ENCODE data around the gene PDZD7.
A peak's percentile ranks its signal among the peaks of the same experiment; 100 is the strongest.

Gene PDZD7

DNA sequence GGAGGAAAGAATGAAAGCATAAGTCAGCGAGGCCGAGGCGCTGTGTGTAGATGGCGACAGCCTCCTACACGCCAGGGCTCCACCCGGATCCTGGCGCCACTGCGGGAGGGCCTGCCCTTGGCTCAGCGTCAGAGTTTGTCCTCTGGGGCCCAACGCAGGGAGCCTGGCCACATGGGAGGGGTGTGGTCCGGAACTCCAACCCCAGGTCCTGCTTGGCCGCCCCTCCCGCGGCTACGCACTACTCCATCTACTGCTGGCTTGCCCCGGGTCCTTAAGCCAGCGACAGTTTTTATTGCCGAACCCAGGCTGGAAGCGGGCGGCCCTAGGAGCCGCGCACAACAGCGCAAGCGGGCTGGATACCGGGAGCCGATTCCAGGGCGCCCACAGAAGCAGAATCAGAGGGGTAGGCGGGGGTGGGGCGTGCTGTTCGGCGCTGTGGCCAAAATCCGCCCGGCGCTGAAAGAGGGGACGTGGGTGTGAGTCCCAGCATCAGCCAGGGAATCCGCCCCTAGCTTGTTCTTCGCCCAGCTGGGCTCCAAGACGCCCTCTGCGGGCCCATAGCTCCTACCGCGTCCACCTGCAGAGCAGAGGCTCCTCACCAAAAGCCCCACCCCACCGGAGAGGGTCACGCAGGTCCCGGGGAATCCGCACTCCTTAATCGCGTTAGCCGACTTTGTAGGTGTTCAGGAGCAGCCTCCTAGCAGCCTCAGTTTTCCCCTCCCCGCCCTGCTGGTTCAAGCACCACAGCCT lies 35.4 kb upstream of the PDZD7 start (continued):
- no peak for TF ChIP-seq ZNF747 (tag by site-specific recombination; IDR thresholded peaks at IDR 0.05)
- TF ChIP-seq ZFHX2 (tag by site-specific recombination; conservative IDR thresholded peaks at IDR 0.05), result peak; percentile 97
- TF ChIP-seq ZNF274 (IDR thresholded peaks at IDR 0.05; ENCODE audit: low read length), result no peak
- TF ChIP-seq ZNF274 (tag by site-specific recombination; IDR thresholded peaks at IDR 0.05; ENCODE audit: borderline replicate concordance), result no peak
- TF ChIP-seq, protein P1, sequence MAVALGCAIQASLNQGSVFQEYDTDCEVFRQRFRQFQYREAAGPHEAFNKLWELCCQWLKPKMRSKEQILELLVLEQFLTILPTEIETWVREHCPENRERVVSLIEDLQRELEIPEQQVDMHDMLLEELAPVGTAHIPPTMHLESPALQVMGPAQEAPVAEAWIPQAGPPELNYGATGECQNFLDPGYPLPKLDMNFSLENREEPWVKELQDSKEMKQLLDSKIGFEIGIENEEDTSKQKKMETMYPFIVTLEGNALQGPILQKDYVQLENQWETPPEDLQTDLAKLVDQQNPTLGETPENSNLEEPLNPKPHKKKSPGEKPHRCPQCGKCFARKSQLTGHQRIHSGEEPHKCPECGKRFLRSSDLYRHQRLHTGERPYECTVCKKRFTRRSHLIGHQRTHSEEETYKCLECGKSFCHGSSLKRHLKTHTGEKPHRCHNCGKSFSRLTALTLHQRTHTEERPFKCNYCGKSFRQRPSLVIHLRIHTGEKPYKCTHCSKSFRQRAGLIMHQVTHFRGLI (tag by site-specific recombination; IDR thresholded peaks at IDR 0.05), result 0 out of 2 replicates have a peak, but pooled peaks have one; percentile 35
- peak; percentile 64; the same call in 1 of the 2 replicates for TF ChIP-seq ZNF366 (tag by site-specific recombination; conservative IDR thresholded peaks at IDR 0.05)
- TF ChIP-seq ZNF510 (tag by site-specific recombination; IDR thresholded peaks at IDR 0.05; ENCODE audit: insufficient replicate concordance), result no peak
- no peak for TF ChIP-seq ZNF670 (tag by site-specific recombination; IDR thresholded peaks at IDR 0.05; ENCODE audit: low read depth)
- TF ChIP-seq ZNF121 (tag by site-specific recombination; IDR thresholded peaks at IDR 0.05), result no peak; the same call in 1 of the 2 replicates
- no peak for TF ChIP-seq ZNF23 (tag by site-specific recombination; IDR thresholded peaks at IDR 0.05; ENCODE audit: borderline replicate concordance)
- TF ChIP-seq, protein P2, sequence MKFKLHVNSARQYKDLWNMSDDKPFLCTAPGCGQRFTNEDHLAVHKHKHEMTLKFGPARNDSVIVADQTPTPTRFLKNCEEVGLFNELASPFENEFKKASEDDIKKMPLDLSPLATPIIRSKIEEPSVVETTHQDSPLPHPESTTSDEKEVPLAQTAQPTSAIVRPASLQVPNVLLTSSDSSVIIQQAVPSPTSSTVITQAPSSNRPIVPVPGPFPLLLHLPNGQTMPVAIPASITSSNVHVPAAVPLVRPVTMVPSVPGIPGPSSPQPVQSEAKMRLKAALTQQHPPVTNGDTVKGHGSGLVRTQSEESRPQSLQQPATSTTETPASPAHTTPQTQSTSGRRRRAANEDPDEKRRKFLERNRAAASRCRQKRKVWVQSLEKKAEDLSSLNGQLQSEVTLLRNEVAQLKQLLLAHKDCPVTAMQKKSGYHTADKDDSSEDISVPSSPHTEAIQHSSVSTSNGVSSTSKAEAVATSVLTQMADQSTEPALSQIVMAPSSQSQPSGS (tag by site-specific recombination; IDR thresholded peaks at IDR 0.05; ENCODE audit: low read depth), result no peak
- TF ChIP-seq, protein P3, sequence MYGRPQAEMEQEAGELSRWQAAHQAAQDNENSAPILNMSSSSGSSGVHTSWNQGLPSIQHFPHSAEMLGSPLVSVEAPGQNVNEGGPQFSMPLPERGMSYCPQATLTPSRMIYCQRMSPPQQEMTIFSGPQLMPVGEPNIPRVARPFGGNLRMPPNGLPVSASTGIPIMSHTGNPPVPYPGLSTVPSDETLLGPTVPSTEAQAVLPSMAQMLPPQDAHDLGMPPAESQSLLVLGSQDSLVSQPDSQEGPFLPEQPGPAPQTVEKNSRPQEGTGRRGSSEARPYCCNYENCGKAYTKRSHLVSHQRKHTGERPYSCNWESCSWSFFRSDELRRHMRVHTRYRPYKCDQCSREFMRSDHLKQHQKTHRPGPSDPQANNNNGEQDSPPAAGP (tag by site-specific recombination; IDR thresholded peaks at IDR 0.05), result peak; percentile 40; the same call in 1 of the 2 replicates
- TF ChIP-seq, protein P4, sequence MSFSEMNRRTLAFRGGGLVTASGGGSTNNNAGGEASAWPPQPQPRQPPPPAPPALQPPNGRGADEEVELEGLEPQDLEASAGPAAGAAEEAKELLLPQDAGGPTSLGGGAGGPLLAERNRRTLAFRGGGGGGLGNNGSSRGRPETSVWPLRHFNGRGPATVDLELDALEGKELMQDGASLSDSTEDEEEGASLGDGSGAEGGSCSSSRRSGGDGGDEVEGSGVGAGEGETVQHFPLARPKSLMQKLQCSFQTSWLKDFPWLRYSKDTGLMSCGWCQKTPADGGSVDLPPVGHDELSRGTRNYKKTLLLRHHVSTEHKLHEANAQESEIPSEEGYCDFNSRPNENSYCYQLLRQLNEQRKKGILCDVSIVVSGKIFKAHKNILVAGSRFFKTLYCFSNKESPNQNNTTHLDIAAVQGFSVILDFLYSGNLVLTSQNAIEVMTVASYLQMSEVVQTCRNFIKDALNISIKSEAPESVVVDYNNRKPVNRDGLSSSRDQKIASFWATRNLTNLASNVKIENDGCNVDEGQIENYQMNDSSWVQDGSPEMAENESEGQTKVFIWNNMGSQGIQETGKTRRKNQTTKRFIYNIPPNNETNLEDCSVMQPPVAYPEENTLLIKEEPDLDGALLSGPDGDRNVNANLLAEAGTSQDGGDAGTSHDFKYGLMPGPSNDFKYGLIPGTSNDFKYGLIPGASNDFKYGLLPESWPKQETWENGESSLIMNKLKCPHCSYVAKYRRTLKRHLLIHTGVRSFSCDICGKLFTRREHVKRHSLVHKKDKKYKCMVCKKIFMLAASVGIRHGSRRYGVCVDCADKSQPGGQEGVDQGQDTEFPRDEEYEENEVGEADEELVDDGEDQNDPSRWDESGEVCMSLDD (tag by site-specific recombination; IDR thresholded peaks at IDR 0.05), result peak; percentile 59
- TF ChIP-seq, protein P5, sequence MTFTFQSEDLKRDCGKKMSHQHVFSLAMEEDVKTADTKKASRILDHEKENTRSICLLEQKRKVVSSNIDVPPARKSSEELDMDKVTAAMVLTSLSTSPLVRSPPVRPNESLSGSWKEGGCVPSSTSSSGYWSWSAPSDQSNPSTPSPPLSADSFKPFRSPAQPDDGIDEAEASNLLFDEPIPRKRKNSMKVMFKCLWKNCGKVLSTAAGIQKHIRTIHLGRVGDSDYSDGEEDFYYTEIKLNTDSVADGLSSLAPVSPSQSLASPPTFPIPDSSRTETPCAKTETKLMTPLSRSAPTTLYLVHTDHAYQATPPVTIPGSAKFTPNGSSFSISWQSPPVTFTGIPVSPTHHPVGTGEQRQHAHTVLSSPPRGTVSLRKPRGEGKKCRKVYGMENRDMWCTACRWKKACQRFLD (tag by site-specific recombination; IDR thresholded peaks at IDR 0.05), result no peak
- peak; percentile 92 for TF ChIP-seq KLF7 (tag by site-specific recombination; IDR thresholded peaks at IDR 0.05; ENCODE audit: borderline replicate concordance)
- TF ChIP-seq ZSCAN16 (tag by site-specific recombination; IDR thresholded peaks at IDR 0.05), result no peak
- TF ChIP-seq, protein P6, sequence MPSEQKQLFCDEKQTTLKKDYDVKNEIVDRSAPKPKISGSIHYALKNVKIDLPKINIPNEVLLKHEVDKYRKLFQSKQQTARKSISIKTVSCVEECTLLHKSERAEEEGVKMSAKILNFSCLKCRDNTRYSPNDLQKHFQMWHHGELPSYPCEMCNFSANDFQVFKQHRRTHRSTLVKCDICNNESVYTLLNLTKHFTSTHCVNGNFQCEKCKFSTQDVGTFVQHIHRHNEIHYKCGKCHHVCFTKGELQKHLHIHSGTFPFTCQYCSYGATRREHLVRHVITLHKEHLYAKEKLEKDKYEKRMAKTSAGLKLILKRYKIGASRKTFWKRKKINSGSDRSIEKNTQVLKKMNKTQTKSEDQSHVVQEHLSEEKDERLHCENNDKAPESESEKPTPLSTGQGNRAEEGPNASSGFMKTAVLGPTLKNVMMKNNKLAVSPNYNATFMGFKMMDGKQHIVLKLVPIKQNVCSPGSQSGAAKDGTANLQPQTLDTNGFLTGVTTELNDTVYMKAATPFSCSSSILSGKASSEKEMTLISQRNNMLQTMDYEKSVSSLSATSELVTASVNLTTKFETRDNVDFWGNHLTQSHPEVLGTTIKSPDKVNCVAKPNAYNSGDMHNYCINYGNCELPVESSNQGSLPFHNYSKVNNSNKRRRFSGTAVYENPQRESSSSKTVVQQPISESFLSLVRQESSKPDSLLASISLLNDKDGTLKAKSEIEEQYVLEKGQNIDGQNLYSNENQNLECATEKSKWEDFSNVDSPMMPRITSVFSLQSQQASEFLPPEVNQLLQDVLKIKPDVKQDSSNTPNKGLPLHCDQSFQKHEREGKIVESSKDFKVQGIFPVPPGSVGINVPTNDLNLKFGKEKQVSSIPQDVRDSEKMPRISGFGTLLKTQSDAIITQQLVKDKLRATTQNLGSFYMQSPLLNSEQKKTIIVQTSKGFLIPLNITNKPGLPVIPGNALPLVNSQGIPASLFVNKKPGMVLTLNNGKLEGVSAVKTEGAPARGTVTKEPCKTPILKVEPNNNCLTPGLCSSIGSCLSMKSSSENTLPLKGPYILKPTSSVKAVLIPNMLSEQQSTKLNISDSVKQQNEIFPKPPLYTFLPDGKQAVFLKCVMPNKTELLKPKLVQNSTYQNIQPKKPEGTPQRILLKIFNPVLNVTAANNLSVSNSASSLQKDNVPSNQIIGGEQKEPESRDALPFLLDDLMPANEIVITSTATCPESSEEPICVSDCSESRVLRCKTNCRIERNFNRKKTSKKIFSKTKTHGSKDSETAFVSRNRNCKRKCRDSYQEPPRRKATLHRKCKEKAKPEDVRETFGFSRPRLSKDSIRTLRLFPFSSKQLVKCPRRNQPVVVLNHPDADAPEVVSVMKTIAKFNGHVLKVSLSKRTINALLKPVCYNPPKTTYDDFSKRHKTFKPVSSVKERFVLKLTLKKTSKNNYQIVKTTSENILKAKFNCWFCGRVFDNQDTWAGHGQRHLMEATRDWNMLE (tag by site-specific recombination; conservative IDR thresholded peaks at IDR 0.05; ENCODE audit: low read depth), result peak; percentile 14; the same call in 1 of the 2 replicates
- TF ChIP-seq ZNF433 (tag by site-specific recombination; IDR thresholded peaks at IDR 0.05; ENCODE audit: low read depth), result no peak
- peak; percentile 89 for TF ChIP-seq ZEB2 (tag by site-specific recombination; IDR thresholded peaks at IDR 0.05)
- TF ChIP-seq HOXC10 (CRISPR knock-in tag; IDR thresholded peaks at IDR 0.05), result no peak
- TF ChIP-seq, protein P7, sequence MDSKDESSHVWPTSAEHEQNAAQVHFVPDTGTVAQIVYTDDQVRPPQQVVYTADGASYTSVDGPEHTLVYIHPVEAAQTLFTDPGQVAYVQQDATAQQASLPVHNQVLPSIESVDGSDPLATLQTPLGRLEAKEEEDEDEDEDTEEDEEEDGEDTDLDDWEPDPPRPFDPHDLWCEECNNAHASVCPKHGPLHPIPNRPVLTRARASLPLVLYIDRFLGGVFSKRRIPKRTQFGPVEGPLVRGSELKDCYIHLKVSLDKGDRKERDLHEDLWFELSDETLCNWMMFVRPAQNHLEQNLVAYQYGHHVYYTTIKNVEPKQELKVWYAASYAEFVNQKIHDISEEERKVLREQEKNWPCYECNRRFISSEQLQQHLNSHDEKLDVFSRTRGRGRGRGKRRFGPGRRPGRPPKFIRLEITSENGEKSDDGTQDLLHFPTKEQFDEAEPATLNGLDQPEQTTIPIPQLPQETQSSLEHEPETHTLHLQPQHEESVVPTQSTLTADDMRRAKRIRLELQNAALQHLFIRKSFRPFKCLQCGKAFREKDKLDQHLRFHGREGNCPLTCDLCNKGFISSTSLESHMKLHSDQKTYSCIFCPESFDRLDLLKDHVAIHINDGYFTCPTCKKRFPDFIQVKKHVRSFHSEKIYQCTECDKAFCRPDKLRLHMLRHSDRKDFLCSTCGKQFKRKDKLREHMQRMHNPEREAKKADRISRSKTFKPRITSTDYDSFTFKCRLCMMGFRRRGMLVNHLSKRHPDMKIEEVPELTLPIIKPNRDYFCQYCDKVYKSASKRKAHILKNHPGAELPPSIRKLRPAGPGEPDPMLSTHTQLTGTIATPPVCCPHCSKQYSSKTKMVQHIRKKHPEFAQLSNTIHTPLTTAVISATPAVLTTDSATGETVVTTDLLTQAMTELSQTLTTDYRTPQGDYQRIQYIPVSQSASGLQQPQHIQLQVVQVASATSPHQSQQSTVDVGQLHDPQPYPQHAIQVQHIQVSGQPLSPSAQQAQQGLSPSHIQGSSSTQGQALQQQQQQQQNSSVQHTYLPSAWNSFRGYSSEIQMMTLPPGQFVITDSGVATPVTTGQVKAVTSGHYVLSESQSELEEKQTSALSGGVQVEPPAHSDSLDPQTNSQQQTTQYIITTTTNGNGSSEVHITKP (tag by site-specific recombination; IDR thresholded peaks at IDR 0.05), result peak; percentile 87
